SKM-1 (cell line): Measurements from ENCODE around the gene OBP2A.
"Not testable (repeated sequence)": the region's sequence is repeated elsewhere in the genome, so short reads cannot be mapped to it uniquely, and the experiment has no call there.

Source experiments
- DNase-seq: peaks from one replicate; lab custom pipeline; 2025; ENCODE audit not compliant: unreplicated experiment; lab: John Stamatoyannopoulos, UW

The OBP2A gene

DNA sequence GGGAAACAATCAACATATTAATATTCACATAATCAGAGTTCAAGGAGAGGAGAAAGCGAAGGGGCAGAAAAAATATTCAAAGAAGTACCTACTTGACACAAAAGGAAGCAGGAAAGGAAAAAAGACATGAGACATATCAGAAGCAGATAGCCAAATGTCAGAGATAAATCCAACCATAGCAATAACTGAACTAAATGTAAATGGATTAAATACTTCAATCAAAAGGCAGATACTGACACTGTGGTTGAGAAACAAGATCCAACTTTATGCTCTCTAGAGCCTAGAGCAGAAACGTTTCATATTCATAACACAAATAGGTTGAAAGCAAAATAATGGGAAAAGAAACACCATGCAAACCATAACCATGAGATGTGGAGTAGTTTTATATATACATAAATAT, 36.5 kb upstream of the OBP2A start:
- no peak for DNase-seq

DNA sequence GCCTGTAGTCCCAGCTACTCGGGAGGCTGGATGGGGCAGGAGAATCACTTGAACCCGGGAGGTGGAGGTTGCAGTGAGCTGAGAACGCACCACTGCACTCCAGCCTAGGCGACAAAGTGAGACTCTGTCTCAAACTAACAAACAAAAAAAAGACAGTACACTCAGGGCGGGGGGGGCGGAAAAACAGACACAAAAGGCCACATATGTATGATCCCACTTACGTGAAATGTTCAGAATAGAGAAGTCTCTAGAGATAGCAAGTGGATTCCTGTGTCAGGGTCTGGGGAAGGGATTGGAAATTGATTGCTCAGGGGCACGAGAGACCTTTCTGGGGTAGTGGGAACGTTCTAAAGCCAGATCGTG, 33.7 kb upstream of the OBP2A start:
- DNase-seq = no peak

DNA sequence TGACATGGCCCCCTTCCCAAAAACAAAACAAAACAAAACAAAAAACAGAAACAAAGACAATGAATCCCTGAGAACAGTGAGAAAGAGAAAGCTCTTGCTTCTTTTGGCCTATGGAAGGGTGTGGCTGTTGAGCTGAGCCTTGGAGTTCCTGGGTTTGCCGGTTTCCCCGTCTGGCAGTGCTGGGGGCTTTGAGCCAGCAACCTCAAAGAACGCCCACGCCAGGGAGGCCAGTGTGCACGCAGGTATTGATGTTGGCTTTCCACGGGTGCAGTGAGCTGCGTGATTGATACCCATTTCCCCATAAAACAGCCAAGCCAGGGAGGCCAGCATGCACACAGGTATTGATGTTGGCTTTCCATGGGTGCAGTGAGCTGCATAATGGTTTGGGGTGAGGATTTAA, 33.0 kb upstream of the OBP2A start:
- no peak for DNase-seq

DNA sequence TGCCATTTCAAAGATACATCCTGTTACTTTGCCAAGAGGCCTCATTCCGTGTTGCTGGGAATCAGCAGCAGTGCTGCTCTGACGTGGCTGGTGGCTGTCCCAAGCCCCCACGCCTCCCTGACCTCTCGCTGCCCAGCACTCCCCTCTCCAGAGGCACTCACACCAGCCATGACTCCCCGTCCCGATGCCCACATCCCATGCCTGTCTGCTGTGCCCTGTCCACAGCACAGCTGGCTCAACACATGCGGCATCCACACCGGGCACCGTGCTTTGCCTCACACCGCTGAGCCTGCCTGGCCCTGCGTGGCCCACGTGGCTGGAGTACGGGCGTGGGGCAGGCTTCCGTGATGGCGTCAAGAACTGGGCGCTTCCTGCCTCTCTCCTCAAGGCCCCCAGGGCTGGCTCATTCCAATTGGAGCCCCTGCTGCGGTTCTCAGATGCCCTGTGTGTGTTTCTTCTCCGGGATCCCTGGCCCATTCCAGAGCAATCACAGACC, 32.5 kb upstream of the OBP2A start:
- no peak for DNase-seq

DNA sequence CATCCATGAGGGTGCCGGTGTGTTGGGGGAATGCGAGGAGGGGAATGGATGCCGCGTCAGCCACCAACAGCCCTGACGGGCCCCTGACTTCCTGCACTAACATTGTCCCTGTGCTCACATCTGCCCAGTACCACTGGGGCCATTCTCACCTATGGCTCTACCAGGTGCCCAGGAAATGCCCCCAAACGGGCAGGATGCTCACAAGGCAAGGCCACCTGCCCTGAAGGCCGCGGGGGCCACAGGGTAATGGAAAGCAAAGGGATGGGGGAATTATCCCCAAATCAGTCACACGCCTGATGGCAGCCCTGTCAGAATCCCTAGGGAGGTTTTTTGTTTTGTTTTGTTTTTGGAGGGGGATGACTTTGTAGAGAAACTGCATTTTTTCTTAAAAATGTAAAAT, 32.0 kb upstream of the OBP2A start:
- DNase-seq = not testable (repeated sequence)

DNA sequence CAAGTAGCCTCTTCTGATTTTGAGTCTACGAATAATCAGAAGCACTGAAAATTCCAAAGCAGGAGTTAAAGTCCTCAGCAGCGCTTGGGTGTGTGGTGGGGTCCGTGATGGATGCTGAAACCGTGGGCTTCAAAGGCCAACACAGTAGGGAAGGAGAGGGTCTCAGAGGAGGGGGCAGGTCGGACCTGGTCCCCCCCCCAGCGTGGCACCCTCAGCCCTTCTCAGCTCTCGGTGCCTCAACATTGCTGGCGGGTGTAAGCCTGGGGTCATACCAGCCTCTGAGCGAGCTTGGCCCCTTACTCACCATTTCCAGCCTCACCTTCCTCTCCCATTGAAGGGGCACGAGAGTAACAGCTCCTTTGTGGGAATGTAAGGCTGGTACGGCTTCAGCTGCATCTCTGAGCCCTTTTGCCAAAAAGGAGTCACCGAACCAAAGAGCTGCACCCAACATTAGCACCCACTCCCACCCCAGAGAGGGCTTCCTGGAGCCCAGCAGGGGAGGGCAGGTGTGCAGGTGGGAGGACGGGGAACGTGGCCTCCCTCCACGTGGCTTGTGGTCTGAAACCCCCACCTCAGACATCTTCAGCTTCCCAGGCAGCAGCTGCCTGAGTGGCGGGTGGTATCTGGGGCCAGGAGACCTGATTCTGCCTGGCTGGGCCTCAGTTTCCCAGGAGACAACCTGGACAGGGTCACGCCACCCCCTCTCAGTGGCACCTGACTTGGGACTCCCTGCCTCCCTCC, 31.4 kb upstream of the OBP2A start:
- no peak for DNase-seq

DNA sequence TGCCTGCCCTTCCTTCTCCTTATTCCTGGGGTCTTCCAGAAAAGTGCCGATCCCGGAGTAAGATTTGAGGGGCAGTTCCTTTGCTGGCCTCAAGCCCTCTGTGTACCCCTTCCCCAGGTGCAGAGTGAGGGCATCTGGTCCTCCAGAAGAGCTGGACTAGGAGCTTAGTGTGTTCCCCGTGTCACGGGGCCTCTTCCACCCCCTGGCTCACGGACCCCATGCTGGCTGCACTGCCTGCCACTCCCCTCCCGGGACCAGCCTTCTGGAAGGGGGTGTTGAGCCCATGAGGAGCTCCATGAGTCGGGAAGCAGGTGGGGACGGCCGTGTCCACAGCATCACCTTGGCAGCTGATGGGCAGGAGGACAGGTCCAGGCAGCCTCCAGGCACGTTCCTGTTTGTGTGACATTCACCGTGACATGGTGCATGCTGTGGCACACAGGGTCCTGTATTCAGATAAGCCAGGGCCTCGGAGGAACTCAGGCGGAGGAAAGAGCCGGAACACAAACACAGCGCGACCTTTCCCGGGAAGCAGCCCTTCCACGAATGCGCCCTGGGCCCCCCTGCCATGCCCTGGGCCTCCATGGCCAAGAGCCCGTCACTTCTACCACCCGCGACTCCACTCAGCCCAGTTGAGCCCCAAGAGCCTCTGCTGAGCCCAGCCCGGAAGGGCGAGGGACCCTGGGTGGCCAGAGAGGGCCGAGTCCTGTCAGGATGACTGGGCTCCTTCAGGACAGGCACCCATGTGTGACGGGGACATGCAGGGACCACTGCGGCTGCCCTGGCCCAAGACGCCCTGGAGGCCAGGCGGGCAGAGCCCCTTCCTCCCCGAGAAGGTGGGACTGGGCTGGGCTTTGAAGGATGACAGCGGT, 30.6 kb upstream of the OBP2A start:
- DNase-seq = no peak

DNA sequence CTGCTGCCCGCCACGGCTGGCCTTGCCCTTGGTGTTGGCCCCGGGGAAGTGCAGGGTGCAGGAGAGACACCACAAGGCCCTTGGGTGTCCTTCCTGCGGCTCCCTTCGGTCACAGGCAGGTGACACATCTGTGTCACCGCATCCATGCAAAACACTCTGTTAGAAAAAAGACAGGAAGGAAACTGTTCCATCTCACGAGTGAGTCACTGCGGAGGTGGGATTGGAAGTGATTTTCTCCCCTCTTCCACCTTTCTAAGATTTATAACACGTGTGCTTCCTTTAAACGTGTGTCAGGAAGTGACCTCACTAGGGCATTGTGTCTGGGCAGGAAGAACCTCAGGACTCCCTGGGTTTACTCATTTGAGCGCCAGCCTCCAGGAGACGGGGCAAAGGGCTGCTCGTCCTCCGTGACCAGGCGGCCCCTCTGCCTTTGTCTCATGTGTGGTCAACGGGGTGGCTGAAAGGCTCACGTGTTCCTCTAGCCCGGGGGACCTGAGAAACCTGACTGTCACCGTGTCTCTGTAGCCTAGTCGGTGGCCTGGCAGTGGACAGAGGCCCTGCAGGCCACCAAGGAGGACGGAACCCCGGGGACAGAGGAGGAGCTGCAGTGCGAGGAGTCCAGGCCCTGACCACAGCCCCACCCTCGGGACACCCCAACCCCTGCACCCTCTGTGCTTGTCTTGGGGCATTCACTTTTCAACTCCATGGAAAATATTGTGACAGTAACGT, 29.6 kb upstream of the OBP2A start:
- DNase-seq = no peak

DNA sequence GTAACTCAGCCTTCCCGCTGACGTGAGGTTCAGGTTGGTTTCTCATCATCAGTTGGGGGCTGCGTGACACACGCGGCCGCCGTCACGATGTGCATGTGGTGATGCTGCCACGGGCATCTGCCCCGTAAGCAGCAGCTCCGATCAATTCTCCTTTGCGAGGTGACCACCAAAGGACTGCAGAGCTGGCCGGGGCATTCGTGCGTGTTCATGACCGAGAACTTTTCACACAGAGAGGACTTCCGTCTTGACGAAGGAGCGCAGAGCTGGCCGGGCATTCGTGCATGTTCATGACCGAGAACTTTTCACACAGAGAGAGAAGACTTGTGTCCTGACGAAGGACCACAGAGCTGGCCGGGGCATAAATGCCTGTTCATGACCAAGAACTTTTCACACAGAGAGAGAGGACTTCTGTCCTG, 28.5 kb upstream of the OBP2A start:
- DNase-seq = no peak

DNA sequence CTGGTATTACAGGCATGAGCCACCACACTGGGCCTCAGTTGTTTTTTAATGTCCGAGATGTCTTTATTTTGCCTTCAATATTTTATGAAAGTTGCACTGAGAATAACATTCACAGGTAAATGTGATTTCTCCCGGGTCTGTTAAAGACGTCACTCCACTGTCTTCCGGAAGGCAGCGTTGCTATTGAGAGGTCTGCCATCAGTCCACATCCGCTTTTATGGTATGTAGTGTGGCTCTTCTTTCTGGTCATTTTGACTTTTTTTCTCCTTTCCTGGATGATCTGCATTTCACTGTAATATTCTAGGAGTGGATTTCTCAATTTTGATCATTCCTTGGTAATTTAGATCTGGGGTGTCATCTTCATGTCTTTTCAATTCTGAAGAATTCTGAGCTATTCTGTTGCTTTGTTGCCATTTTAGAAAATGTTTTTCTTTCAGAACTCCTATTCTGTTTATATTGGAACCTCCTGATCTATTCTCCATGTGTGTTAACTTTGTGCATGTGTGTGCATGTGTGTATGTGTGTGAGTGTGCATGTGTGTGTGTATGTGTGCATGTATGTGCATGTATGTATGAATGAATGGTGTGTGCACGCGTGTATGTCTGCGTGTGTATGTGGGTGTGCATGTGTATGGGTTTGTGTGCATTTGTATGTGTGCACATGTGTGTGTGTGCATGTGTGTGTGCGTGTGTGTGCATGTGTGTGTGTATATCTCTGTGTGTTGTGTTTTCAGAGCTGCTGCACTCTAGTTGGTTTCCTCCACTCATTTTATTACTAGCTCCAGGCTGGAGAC, 26.6 kb upstream of the OBP2A start:
- DNase-seq = no peak

DNA sequence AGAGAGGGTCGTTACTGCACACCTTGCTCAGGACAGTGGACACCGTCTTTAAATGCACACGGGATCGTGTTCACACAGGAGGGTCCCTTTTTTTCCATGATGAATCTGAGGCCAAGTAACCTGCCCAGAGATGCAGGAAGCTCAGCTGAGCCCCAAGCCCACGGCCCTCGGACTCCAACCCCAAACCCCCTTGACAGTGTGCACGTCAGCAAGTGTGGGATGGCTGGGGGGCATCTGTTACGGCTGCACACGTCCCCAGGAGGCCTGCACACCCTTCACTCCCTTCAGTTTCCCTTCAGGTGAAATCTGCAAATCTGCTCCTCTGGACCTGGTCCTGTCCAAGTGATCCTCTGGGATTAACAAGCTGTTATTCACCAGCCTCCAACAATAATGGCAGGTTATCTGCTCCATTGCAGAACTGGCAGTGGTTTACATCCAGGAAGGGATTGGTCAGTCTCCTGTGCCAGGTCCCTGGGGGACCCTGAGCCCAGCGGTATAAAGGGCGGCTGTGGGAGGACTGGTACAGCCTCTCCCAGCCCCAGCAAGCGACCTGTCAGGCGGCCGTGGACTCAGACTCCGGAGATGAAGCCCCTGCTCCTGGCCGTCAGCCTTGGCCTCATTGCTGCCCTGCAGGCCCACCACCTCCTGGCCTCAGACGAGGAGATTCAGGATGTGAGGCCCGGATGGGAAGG, 24.9 kb upstream of the OBP2A start, which contains the start of gene LCN1:
Gene LCN1 (plus strand): TSS at position 525 of the 692 bp plus-strand sequence. CDS start 58 bp downstream, at position 583.
- no peak for DNase-seq

DNA sequence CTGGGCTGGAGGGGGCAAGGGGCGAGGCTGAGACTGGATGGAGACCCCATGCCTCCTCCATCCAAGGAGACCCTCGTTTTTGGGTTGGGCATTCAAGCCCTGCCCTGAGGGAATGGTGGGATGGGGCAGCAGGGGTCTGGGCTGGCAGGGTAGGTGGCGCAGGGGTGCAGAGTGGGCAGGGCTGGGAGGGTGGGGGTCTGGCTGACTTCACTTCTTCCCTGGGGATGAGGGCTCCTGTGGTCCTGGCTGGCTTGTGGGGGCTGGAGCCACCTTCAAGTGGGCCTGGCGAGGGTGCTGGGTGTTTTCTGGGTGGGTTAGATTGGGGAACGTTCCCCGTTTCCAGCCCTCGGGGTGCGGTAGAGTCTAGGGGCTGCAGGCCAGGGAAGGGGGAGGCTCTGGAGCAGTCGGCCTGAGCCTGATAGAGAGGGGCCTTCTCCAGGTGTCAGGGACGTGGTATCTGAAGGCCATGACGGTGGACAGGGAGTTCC, 24.3 kb upstream of the OBP2A start:
- DNase-seq = no peak

DNA sequence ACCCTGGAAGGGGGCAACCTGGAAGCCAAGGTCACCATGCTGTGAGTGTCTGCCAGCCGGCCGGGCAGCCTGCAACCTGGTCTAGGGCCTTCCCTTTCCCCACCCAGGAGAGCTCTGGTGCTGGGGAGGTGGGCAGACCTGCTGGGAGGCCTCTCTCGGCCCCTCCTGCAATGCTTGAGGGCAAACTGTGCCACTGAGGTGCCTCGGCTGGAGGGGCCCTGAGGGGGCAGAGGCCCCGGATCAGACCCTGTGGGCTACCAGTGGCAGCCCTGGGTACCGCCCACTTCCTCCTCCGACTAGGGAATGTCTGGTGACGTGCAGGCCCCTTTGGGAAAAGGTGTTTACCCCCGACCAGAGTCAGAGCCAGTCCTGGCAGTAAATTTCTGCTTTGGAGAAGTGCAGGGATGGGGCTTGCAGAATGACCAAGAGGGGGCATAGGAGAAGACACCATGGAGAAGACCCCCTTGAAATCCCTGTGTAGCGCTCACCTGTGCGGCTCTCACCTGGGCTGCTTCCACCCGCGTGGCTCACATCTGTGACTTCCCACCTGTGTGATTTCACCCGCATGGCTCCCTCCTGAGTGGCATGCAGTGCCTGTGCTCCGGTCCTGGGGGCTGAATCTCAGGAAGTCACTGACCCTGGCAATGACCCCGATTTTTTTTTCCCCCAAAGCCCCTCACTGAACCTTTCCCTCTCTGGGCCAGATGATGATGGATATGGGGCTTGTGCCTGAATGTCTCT, 23.6 kb upstream of the OBP2A start:
- no peak for DNase-seq

DNA sequence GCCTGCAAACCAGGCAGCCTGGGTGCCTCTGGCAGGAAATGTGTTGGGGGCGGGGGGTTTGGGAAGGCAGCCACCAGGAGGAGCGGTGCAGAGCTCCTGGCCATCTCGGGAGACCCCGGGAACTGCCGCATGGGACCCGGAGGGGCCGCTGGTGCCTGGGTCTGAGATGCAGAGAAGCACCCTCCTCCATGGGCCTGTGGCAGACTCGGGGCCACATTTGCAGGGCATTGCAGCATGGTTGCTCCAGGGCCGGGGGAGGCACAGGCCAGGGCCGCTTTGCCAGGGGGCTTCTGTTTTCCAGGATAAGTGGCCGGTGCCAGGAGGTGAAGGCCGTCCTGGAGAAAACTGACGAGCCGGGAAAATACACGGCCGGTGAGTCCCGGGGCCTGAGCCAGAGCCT, 23.0 kb upstream of the OBP2A start:
- DNase-seq = no peak

DNA sequence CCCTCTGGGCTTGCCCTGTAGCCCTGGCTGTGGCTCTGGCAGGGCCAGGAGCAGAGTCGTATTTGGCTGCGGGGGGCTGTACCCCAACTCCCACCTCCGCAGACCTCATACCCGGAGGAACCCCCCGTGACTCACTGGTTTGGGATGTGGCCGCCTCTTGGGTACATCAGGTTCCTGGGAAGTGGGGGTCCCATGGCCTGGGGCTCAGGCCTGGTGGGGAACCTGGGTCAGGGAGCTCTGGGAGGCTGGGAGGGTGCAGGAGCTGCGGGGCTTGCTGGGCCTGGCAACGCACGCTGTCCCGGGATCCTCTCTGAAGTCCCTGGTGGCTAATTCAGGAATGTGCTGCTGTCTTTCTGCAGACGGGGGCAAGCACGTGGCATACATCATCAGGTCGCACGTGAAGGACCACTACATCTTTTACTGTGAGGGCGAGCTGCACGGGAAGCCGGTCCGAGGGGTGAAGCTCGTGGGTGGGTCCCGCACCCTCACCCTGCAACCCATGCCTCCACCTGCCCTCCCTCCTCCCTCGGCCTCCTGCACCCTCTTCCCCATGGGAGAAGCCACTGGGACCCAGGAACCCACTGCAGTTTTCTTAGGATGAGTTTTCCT, 22.3 kb upstream of the OBP2A start:
- DNase-seq = no peak

DNA sequence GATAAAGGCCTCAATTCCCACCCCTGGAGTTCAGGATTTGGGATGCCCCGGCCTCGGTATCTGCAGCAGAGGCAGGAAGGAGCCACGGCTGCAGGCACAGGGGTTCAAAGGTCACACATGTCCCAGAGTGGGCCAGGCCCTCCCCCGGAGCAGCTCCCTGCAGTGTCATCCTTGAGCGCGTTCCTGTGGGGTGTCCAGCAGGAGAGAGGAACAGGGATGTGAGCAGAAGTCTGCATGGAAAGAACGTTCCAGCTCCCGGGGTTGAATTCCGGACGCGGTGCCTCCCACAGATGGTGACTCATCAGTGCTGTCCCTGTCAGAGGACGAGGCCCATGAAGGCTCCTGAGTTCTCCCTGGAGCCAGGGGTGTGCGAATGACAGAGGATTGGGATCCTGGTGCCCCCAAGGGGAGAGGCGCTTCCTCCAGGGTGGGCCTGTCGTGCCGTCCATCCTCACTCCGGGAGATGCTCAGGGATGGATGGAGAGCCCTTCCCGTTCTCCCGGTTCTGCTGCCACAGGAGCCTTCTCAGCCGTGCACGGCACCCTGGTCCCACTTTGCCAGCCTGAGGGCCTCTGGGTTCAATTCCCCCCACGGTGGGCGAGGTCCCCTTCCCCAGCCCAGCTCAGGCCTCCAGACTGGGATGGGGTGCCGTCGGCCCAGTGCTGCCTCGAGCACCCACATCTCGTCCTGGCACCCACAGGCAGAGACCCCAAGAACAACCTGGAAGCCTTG, 21.6 kb upstream of the OBP2A start:
- no peak for DNase-seq

DNA sequence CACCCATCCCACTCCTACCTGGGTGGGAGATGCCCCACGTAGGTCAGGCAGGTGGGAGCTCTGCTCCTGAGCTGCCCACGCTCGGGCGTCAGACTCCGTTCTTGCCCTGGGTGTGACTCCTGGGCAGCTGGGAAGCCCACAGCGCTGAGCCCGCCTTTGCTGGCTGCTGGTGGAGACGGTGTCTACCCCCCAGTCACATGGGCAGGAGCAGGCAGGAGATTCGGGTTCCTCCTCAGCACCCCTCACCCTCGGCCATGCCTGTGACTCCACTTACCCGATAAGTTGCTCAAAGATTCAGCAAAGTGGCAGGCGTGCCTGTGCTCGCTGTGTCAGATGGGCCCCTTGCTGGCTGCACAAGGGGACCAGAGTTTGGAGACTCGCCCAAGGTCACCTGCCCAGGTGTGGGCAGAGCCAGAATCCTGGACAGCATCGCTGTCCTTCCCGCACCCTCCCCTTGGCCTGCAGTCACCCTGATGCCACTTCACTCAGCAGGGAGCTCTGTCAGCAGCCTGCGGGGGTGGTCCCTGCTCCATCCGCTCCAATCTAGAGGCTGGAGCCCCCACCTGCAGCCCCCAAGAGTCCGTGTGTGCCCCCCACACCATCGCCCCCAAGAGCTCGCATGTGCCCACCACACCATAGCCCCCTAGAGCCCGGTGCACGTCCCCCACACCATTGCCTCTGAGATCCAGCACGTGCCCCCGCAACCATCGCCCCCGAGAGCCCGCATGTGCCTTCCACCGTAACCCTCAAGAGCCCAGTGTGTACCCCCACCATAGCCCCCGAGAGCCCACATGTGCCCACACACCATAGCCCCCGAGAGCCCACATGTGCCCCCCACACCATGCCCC, 20.5 kb upstream of the OBP2A start:
- DNase-seq = no peak
